ENCODE measurements around the gene RIPOR3. TPM values are rescaled to one million over a fixed set of nuclear protein-coding genes. Genes with fewer than 3 reads are reported as not detected.

Gene RIPOR3
- total and polyA plus RNA-seq, 2 donors from 2014 or later, result 10.5 to 14.6 TPM

DNA sequence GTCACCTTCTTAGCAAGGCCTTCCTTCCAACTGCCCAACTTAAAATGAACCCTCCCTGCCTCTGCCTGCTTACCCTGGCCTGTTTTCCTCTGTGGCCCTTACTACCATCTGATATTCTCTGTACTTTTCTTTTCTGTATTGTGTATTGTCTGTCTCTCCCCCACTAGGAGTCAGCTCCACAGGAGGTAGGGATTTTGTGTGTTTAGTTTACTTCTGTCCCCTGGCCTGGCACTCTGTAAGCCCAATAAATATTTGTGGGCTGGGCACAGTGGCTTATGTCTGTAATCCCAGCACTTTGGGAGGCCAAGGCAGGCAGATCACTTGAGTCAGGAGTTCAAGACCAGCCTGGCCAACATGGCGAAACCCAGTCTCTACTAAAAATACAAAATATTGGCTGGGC, 72.8 kb downstream of the RIPOR3 start:
- TF ChIP-seq, protein P1, sequence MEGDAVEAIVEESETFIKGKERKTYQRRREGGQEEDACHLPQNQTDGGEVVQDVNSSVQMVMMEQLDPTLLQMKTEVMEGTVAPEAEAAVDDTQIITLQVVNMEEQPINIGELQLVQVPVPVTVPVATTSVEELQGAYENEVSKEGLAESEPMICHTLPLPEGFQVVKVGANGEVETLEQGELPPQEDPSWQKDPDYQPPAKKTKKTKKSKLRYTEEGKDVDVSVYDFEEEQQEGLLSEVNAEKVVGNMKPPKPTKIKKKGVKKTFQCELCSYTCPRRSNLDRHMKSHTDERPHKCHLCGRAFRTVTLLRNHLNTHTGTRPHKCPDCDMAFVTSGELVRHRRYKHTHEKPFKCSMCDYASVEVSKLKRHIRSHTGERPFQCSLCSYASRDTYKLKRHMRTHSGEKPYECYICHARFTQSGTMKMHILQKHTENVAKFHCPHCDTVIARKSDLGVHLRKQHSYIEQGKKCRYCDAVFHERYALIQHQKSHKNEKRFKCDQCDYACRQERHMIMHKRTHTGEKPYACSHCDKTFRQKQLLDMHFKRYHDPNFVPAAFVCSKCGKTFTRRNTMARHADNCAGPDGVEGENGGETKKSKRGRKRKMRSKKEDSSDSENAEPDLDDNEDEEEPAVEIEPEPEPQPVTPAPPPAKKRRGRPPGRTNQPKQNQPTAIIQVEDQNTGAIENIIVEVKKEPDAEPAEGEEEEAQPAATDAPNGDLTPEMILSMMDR (IDR thresholded peaks at IDR 0.05; ENCODE audit: borderline replicate concordance, extremely low read depth, insufficient read depth), result no peak
- DNase-seq (no peak), FAIRE-seq (no peak)
- Histone ChIP-seq H3K4me3 (ENCODE audit: low read length in 3 of 3) (no peak overlapping the region), H3K9me3 (ENCODE audit: control insufficient read depth in 2 of 3, insufficient read depth in 1 of 3, low read length in 3 of 3) (peaks cover 0 to 7% (median 0%) of the 10 kb centered on the region in 3 donors), H3K27ac (ENCODE audit: low read depth in 2 of 2, low read length in 2 of 2) (no peak overlapping the region), H3K4me1 (ENCODE audit: control insufficient read depth in 2 of 3, insufficient read depth in 2 of 3, low read depth in 1 of 3, low read length in 3 of 3) (no peaks in the 10 kb centered on the region), H3K36me3 (ENCODE audit: control insufficient read depth in 2 of 3, insufficient read depth in 3 of 3, low read length in 3 of 3) (peaks cover 0 to 8% (median 3%) of the 10 kb centered on the region in 3 donors), H3K27me3 (ENCODE audit: control insufficient read depth, insufficient read depth, low read length) (no peaks in the 10 kb centered on the region), H3K9ac (ENCODE audit: low read length in 3 of 3) (no peak overlapping the region)
- intact Hi-C loops (cut with DNase I), result no loop called here

DNA sequence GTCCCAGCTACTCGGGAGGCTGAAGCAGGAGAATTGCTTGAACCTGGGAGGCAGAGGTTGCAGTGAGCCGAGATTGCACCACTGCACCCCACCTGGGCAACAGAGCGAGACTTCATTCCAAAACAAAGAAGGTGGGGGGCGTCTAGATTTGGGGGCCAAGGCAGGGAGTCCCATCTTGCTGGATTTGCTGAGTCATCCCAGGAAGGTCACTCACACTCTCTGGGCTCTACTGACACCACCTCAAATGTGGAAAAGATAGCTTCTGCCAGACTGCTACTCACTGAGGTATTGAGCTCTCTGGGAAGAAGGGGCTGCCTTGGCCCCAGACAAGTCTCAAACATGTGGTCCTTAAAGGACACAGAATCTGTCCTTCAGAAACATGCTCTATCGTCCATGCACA, 74.3 kb downstream of the RIPOR3 start:
- no peak for FAIRE-seq
- TF ChIP-seq, protein P1 (IDR thresholded peaks at IDR 0.05; ENCODE audit: borderline replicate concordance, extremely low read depth, insufficient read depth), result no peak

DNA sequence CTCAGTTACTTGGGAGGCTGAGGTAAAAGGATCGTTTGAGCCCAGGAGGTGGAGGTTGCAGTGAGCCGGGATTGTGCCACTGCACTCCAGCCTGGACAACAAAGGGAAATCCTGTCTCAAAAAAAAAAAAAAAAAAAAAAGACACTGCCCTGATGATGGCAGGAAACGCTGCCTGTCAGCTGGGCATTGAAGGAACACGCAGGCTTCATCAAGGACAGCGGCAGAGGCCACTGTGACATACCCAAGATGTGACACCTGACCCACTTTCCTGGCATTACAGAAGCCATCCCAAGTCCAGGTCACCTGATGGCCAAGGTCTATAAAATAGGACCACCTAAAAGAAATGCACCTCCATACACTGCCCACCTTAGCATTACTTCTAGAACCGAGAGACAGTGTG, 75.9 kb downstream of the RIPOR3 start:
- DNase-seq, result no peak
- no peak overlapping the region for H3K9ac ChIP-seq (ENCODE audit: low read length in 3 of 3)
- no peak for FAIRE-seq
- H3K27me3 ChIP-seq (ENCODE audit: control insufficient read depth, insufficient read depth, low read length), result no peaks in the 10 kb centered on the region
- H3K4me1 ChIP-seq (ENCODE audit: control insufficient read depth in 2 of 3, insufficient read depth in 2 of 3, low read depth in 1 of 3, low read length in 3 of 3), result no peaks in the 10 kb centered on the region
- no peaks in the 10 kb centered on the region for H3K9me3 ChIP-seq (ENCODE audit: control insufficient read depth in 2 of 3, insufficient read depth in 1 of 3, low read length in 3 of 3)
- TF ChIP-seq, protein P1 (IDR thresholded peaks at IDR 0.05; ENCODE audit: borderline replicate concordance, extremely low read depth, insufficient read depth), result no peak
- intact Hi-C loops (cut with DNase I), result no loop called here
- no peak overlapping the region for H3K27ac ChIP-seq (ENCODE audit: low read depth in 2 of 2, low read length in 2 of 2)
- peaks cover 0 to 16% (median 0%) of the 10 kb centered on the region in 3 donors for H3K36me3 ChIP-seq (ENCODE audit: control insufficient read depth in 2 of 3, insufficient read depth in 3 of 3, low read length in 3 of 3)
- H3K4me3 ChIP-seq (ENCODE audit: low read length in 3 of 3), result no peak overlapping the region

More for the DNA sequence above, 74.3 kb downstream of the RIPOR3 start:
- intact Hi-C loops (cut with DNase I), result no loop called here
- no peak for DNase-seq
- H3K4me3 ChIP-seq (ENCODE audit: low read length in 3 of 3), result no peak overlapping the region
- no peaks in the 10 kb centered on the region for H3K4me1 ChIP-seq (ENCODE audit: control insufficient read depth in 2 of 3, insufficient read depth in 2 of 3, low read depth in 1 of 3, low read length in 3 of 3)
- no peaks in the 10 kb centered on the region for H3K27me3 ChIP-seq (ENCODE audit: control insufficient read depth, insufficient read depth, low read length)
- H3K9ac ChIP-seq (ENCODE audit: low read length in 3 of 3), result no peak overlapping the region
- H3K36me3 ChIP-seq (ENCODE audit: control insufficient read depth in 2 of 3, insufficient read depth in 3 of 3, low read length in 3 of 3), result peaks cover 0 to 13% (median 3%) of the 10 kb centered on the region in 3 donors
- H3K27ac ChIP-seq (ENCODE audit: low read depth in 2 of 2, low read length in 2 of 2), result no peak overlapping the region
- H3K9me3 ChIP-seq (ENCODE audit: control insufficient read depth in 2 of 3, insufficient read depth in 1 of 3, low read length in 3 of 3), result peaks cover 0 to 7% (median 0%) of the 10 kb centered on the region in 3 donors

All from kidney (tissue), 14 donors.